ENCODE measurements around the gene DDX51.

The DDX51 gene

GRCh38 chr12:132147423-132148367, 3.6 kb upstream of the DDX51 start:
- TF ChIP-seq SIN3A (IDR thresholded peaks at IDR 0.05; ENCODE audit: borderline replicate concordance, insufficient read depth, low read length) (no peak), FOXP2 (optimal IDR thresholded peaks at IDR 0.05; ENCODE audit: borderline replicate concordance, extremely low read depth, extremely low read length, insufficient read depth) (no peak), TAF1 (IDR thresholded peaks at IDR 0.05; ENCODE audit: borderline replicate concordance, insufficient read depth, low read length) (no peak), POLR2AphosphoS5 (IDR thresholded peaks at IDR 0.05; ENCODE audit: low read depth, low read length) (no peak), REST (IDR thresholded peaks at IDR 0.05; ENCODE audit: insufficient read depth in 1 of 2, low read depth in 2 of 2, low read length in 2 of 2) (no peak)

GRCh38 chr12:132146772-132147422, 2.8 kb upstream of the DDX51 start:
- TF ChIP-seq POLR2AphosphoS5 (IDR thresholded peaks at IDR 0.05; ENCODE audit: low read depth, low read length) = no peak
- TF ChIP-seq FOXP2 (optimal IDR thresholded peaks at IDR 0.05; ENCODE audit: borderline replicate concordance, extremely low read depth, extremely low read length, insufficient read depth) = no peak
- TF ChIP-seq SIN3A (IDR thresholded peaks at IDR 0.05; ENCODE audit: borderline replicate concordance, insufficient read depth, low read length) = no peak
- no peak for TF ChIP-seq TAF1 (IDR thresholded peaks at IDR 0.05; ENCODE audit: borderline replicate concordance, insufficient read depth, low read length)
- TF ChIP-seq REST (IDR thresholded peaks at IDR 0.05; ENCODE audit: insufficient read depth in 1 of 2, low read depth in 2 of 2, low read length in 2 of 2) = no peak

GRCh38 chr12:132146098-132146497, 2.0 kb upstream of the DDX51 start:
- TF ChIP-seq TAF1 (IDR thresholded peaks at IDR 0.05; ENCODE audit: borderline replicate concordance, insufficient read depth, low read length) = no peak
- TF ChIP-seq POLR2AphosphoS5 (IDR thresholded peaks at IDR 0.05; ENCODE audit: low read depth, low read length) = no peak
- TF ChIP-seq REST (IDR thresholded peaks at IDR 0.05; ENCODE audit: insufficient read depth in 1 of 2, low read depth in 2 of 2, low read length in 2 of 2) = no peak
- no peak for TF ChIP-seq FOXP2 (optimal IDR thresholded peaks at IDR 0.05; ENCODE audit: borderline replicate concordance, extremely low read depth, extremely low read length, insufficient read depth)
- TF ChIP-seq SIN3A (IDR thresholded peaks at IDR 0.05; ENCODE audit: borderline replicate concordance, insufficient read depth, low read length) = no peak

GRCh38 chr12:132145334-132145733, 1.2 kb upstream of the DDX51 start:
- TF ChIP-seq FOXP2 (optimal IDR thresholded peaks at IDR 0.05; ENCODE audit: borderline replicate concordance, extremely low read depth, extremely low read length, insufficient read depth) = no peak
- no peak for TF ChIP-seq POLR2AphosphoS5 (IDR thresholded peaks at IDR 0.05; ENCODE audit: low read depth, low read length)
- no peak for TF ChIP-seq REST (IDR thresholded peaks at IDR 0.05; ENCODE audit: insufficient read depth in 1 of 2, low read depth in 2 of 2, low read length in 2 of 2)
- TF ChIP-seq SIN3A (IDR thresholded peaks at IDR 0.05; ENCODE audit: borderline replicate concordance, insufficient read depth, low read length) = no peak
- no peak for TF ChIP-seq TAF1 (IDR thresholded peaks at IDR 0.05; ENCODE audit: borderline replicate concordance, insufficient read depth, low read length)

Measured in PFSK-1 (cell line).